IMR-90 (cell line): Measurements from ENCODE around the gene GLIS1. TPM values are rescaled to one million over a fixed set of nuclear protein-coding genes. Genes with fewer than 3 reads are reported as not detected.
A peak's percentile ranks its signal among the peaks of the same experiment; 100 is the strongest.

Experiments
- ATAC-seq: fragments of 200-7000 bp; cut with Tn5 transposase; 2 replicates; pipeline ENCODE4 v1.9.1; 2020; ENCODE audit warnings: low read depth, mild to moderate bottlenecking, moderate library complexity
- BruUV-seq: library from RNA; stranded (reverse); fragments of 400-500 nt; replicated peaks from 2 replicates; lab custom pipeline; 2021; lab: Mats Ljungman, UMichigan
- CTCF ChIA-PET: fragments of 300-600 bp; formaldehyde crosslinking; extraction: SDS; loops from one replicate; lab custom pipeline; 2021; ENCODE audit warnings: antibody characterized with exemption; lab: Yijun Ruan, JAX
- POLR2A ChIA-PET: fragments of 300-600 bp; sonication (Branson Sonifier 250); formaldehyde crosslinking; loops from one replicate; lab custom pipeline; 2022; ENCODE audit warnings: antibody characterized with exemption; ENCODE audit not compliant: unreplicated experiment; lab: Charles Lee
- DNase-seq: peaks from one replicate; pipeline ENCODE4 v3.0.0; 2013
- H2AFZ ChIP-seq: replicated peaks from 2 replicates; pipeline ENCODE3; 2013; ENCODE audit warnings: low read length, mild to moderate bottlenecking; ENCODE audit not compliant: poor library complexity
- H2AK5ac ChIP-seq: 2 replicates; pipeline ENCODE4 v1.6.1; 2013; ENCODE audit warnings: low read depth, low read length, inconsistent platforms
- H2AK9ac ChIP-seq: replicated peaks from 2 replicates; pipeline ENCODE3; 2013; ENCODE audit warnings: mild to moderate bottlenecking, low read depth, low read length, moderate library complexity; ENCODE audit not compliant: poor library complexity
- H2BK120ac ChIP-seq: 2 replicates; pipeline ENCODE4 v1.6.1; 2013; ENCODE audit warnings: low read depth, low read length, inconsistent platforms
- H2BK15ac ChIP-seq: 3 replicates; pipeline ENCODE4 v1.6.1; 2013; ENCODE audit warnings: low read depth, low read length, inconsistent platforms
- H2BK20ac ChIP-seq: 2 replicates; pipeline ENCODE4 v1.6.1; 2013; ENCODE audit warnings: low read depth, mild to moderate bottlenecking, inconsistent platforms, low read length, moderate library complexity
- H2BK5ac ChIP-seq: 2 replicates; pipeline ENCODE4 v1.6.1; 2013; ENCODE audit warnings: mild to moderate bottlenecking, low read depth, low read length, inconsistent platforms; ENCODE audit not compliant: poor library complexity, severe bottlenecking
- H3K14ac ChIP-seq: replicated peaks from 2 replicates; pipeline ENCODE4 v1.6.1; 2013; ENCODE audit warnings: low read depth, low read length, inconsistent platforms
- H3K18ac ChIP-seq: 2 replicates; pipeline ENCODE4 v1.6.1; 2013; ENCODE audit warnings: low read depth, low read length, control low read depth
- H3K23ac ChIP-seq: 2 replicates; pipeline ENCODE4 v1.6.1; 2013; ENCODE audit warnings: low read depth, low read length, inconsistent platforms
- H3K27ac ChIP-seq: 2 replicates; pipeline ENCODE4 v1.5.1; 2013; ENCODE audit warnings: mild to moderate bottlenecking, control low read depth, low read length; ENCODE audit not compliant: insufficient read depth
- H3K27me3 ChIP-seq: 2 replicates; pipeline ENCODE4 v1.6.1; 2013; ENCODE audit warnings: low read length; ENCODE audit not compliant: control insufficient read depth, insufficient read depth
- H3K36me3 ChIP-seq: 2 replicates; pipeline ENCODE4 v1.6.1; 2013; ENCODE audit warnings: low read length, mixed read lengths; ENCODE audit not compliant: control insufficient read depth, insufficient read depth
- H3K4ac ChIP-seq: 2 replicates; pipeline ENCODE4 v1.6.1; 2013; ENCODE audit warnings: low read depth, low read length, inconsistent platforms
- H3K4me1 ChIP-seq: 2 replicates; pipeline ENCODE4 v1.6.1; 2013; ENCODE audit warnings: low read length, mixed read lengths; ENCODE audit not compliant: control insufficient read depth, insufficient read depth
- H3K4me2 ChIP-seq: 2 replicates; pipeline ENCODE4 v1.6.1; 2013; ENCODE audit warnings: low read depth, mild to moderate bottlenecking, control low read depth, low read length, moderate library complexity
- H3K4me3 ChIP-seq: 2 replicates; pipeline ENCODE4 v1.5.1; 2013; ENCODE audit warnings: low read depth, mild to moderate bottlenecking, control low read depth, low read length, moderate library complexity; ENCODE audit not compliant: insufficient read depth
- H3K56ac ChIP-seq: 2 replicates; pipeline ENCODE4 v1.6.1; 2013; ENCODE audit warnings: low read length, inconsistent platforms; ENCODE audit not compliant: insufficient read depth; ENCODE audit errors: extremely low read depth
- H3K79me1 ChIP-seq, 2 experiments: 2 replicates each; pipeline ENCODE4 v1.6.1; 2013; ENCODE audit warnings: low read length in 2 of 2, inconsistent platforms in 1 of 2, low read depth in 1 of 2
- H3K9ac ChIP-seq: 2 replicates; pipeline ENCODE4 v1.6.1; 2013; ENCODE audit warnings: low read depth, low read length, control low read depth
- H3K9me1 ChIP-seq: 2 replicates; pipeline ENCODE4 v1.6.1; 2013; ENCODE audit warnings: low read length, inconsistent platforms; ENCODE audit not compliant: insufficient read depth
- H3K9me3 ChIP-seq: 2 replicates; pipeline ENCODE4 v1.6.1; 2013; ENCODE audit warnings: low read length; ENCODE audit not compliant: control insufficient read depth, insufficient read depth
- H4K20me1 ChIP-seq: 2 replicates; pipeline ENCODE4 v1.6.1; 2013; ENCODE audit warnings: low read length, inconsistent platforms; ENCODE audit not compliant: insufficient read depth
- H4K5ac ChIP-seq: 2 replicates; pipeline ENCODE4 v1.6.1; 2013; ENCODE audit warnings: mild to moderate bottlenecking, low read depth, low read length, control low read depth
- H4K8ac ChIP-seq, 2 experiments: 2 replicates each; pipeline ENCODE4 v1.6.1; 2013; ENCODE audit warnings: low read depth in 2 of 2, low read length in 2 of 2, control low read depth in 1 of 2, inconsistent platforms in 1 of 2
- H4K91ac ChIP-seq: 2 replicates; pipeline ENCODE4 v1.6.1; 2013; ENCODE audit warnings: low read depth, low read length, inconsistent platforms; ENCODE audit not compliant: insufficient read depth
- BHLHE40 ChIP-seq: fragments of 150-350 bp; IDR thresholded peaks from 2 replicates; pipeline ENCODE4 v1.6.1; 2016; ENCODE audit warnings: mild to moderate bottlenecking, low read depth, low read length
- CEBPB ChIP-seq: IDR thresholded peaks from 2 replicates; pipeline ENCODE4 v1.6.1; 2012; ENCODE audit warnings: low read depth, low read length, improper control_type of control experiment
- CHD1 ChIP-seq: IDR thresholded peaks from 2 replicates; pipeline ENCODE4 v1.6.1; 2012; ENCODE audit warnings: low read depth, low read length, improper control_type of control experiment
- CTCF ChIP-seq: conservative IDR thresholded peaks from 2 replicates; pipeline ENCODE4 v1.5.1; 2012; ENCODE audit warnings: mild to moderate bottlenecking, low read depth, low read length, improper control_type of control experiment
- FOS ChIP-seq: fragments of 150-350 bp; IDR thresholded peaks from 2 replicates; pipeline ENCODE4 v1.6.1; 2016; ENCODE audit warnings: low read depth, low read length
- MAFK ChIP-seq: IDR thresholded peaks from 2 replicates; pipeline ENCODE4 v1.6.1; 2012; ENCODE audit warnings: low read depth, low read length, improper control_type of control experiment
- MAZ ChIP-seq: IDR thresholded peaks from 2 replicates; pipeline ENCODE4 v1.6.1; 2012; ENCODE audit warnings: low read depth, mild to moderate bottlenecking, low read length, improper control_type of control experiment, moderate library complexity, borderline replicate concordance
- MXI1 ChIP-seq: IDR thresholded peaks from 2 replicates; pipeline ENCODE4 v1.6.1; 2012; ENCODE audit warnings: low read depth, mild to moderate bottlenecking, low read length, moderate library complexity, borderline replicate concordance
- NFE2L2 ChIP-seq: fragments of 150-350 bp; IDR thresholded peaks from 2 replicates; pipeline ENCODE4 v1.6.1; 2016; ENCODE audit warnings: low read depth, mild to moderate bottlenecking, low read length
- POLR2A ChIP-seq: IDR thresholded peaks from 2 replicates; pipeline ENCODE4 v1.6.1; 2012; ENCODE audit warnings: mild to moderate bottlenecking, low read depth, low read length
- RAD21 ChIP-seq: IDR thresholded peaks from 2 replicates; pipeline ENCODE4 v1.6.1; 2012; ENCODE audit warnings: low read length, improper control_type of control experiment
- RCOR1 ChIP-seq: IDR thresholded peaks from 2 replicates; pipeline ENCODE4 v1.6.1; 2012; ENCODE audit warnings: mild to moderate bottlenecking, low read length, improper control_type of control experiment; ENCODE audit not compliant: insufficient replicate concordance
- RFX5 ChIP-seq: IDR thresholded peaks from 2 replicates; pipeline ENCODE4 v1.8.0; 2012; ENCODE audit warnings: low read depth, mild to moderate bottlenecking, low read length, moderate library complexity
- SMC3 ChIP-seq: fragments of 150-350 bp; IDR thresholded peaks from 2 replicates; pipeline ENCODE4 v1.6.1; 2016; ENCODE audit warnings: low read depth, mild to moderate bottlenecking, antibody characterized with exemption, low read length, moderate library complexity
- WGBS, 2 experiments: methylation state at CpG; one replicate each; pipeline versions ENCODE4 v1.1.5 to v1.1.7; 2013; ENCODE audit warnings: missing lambda C conversion rate in 2 of 2; ENCODE audit not compliant: insufficient read length in 1 of 2; ENCODE audit errors: extremely low coverage in 2 of 2; 5-methylcytosine and 5-hydroxymethylcytosine counted together
- dilution Hi-C: fragments of 300-500 bp; cut with HindIII; formaldehyde crosslinking; loops from one replicate; pipeline ENCODE4 v1.14.3; 2018; ENCODE audit warnings: low sequenced_read_pairs; ENCODE audit not compliant: unreplicated experiment
- in situ Hi-C: fragments of 300-500 bp; cut with MboI; formaldehyde crosslinking; loops from 3 replicates; pipeline ENCODE4 v1.14.3; 2019; ENCODE audit warnings: low sequenced_read_pairs, inconsistent platforms, mixed read lengths
- intact Hi-C: fragments of 100-400 bp; cut with micrococcal nuclease; formaldehyde crosslinking; loops from 2 replicates; pipeline ENCODE4 v1.10.0; 2022
- polyA plus RNA-seq, 3 experiments: library from polyadenylated mRNA; depleted of rRNA; stranded (reverse); fragments of >200 nt; gene quantifications; 2 replicates each; pipeline ENCODE4 v1.2.3, GENCODE V29; 2012; ENCODE audit warnings: low replicate concordance in 1 of 3
- total RNA-seq: library from RNA; depleted of rRNA; stranded (reverse); fragments of >200 nt; gene quantifications from 2 replicates; pipeline ENCODE4 v1.2.3, GENCODE V29; 2012
- TF ChIP-seq, protein P1 (sequence below): fragments of 150-350 bp; IDR thresholded peaks from 2 replicates; pipeline ENCODE4 v1.6.1; 2016; ENCODE audit warnings: low read depth, mild to moderate bottlenecking, low read length, moderate library complexity, borderline replicate concordance
- TF ChIP-seq, protein P2 (sequence below): fragments of 150-350 bp; IDR thresholded peaks from 2 replicates; pipeline ENCODE4 v1.6.1; 2017; ENCODE audit warnings: mild to moderate bottlenecking, antibody characterized with exemption, low read length, low read depth

GLIS1 gene
- total and polyA plus RNA-seq, 2 of the 4 experiments (the other 2 are of a cell fraction): 0.18 to 2.3 TPM

GRCh38 chr1:53697721-53698383 is 41.1 kb downstream of the GLIS1 start:
- BruUV-seq: no TSS peak
- Histone ChIP-seq H3K18ac (no peak overlapping the region), H3K4me1 (peaks cover 2% of the 10 kb centered on the region; the same call in 1 of the 2 replicates), H4K20me1 (peaks cover 19% of the 10 kb centered on the region; the same call in 1 of the 2 replicates), H3K27me3 (no peaks in the 10 kb centered on the region), H4K8ac (no peak overlapping the region), H3K4me2 (no peak overlapping the region), H2BK5ac (no peak overlapping the region), H3K9ac (no peak overlapping the region), H3K4me3 (no peak overlapping the region), H3K27ac (no peak overlapping the region), H3K79me1 (peaks cover 3 to 7% of the 10 kb centered on the region in 2 experiments; a peak in 3 of 4 replicates), H3K4ac (no peak overlapping the region), H3K23ac (no peak overlapping the region), H2AK5ac (no peak overlapping the region), H3K56ac (no peak overlapping the region), H2AFZ (no peak overlapping the region), H2BK120ac (no peak overlapping the region), H2AK9ac (no peak overlapping the region), H3K36me3 (no peaks in the 10 kb centered on the region), H4K5ac (no peak overlapping the region), H2BK15ac (no peak overlapping the region), H3K14ac (no peak overlapping the region), H3K9me3 (no peaks in the 10 kb centered on the region), H4K91ac (no peak overlapping the region), H3K9me1 (no peaks in the 10 kb centered on the region), H2BK20ac (no peak overlapping the region)
- in situ Hi-C loops (no loop called here), intact Hi-C loops (no loop called here), dilution Hi-C loops (no loop called here)
- ChIA-PET POLR2A (no interaction called here), CTCF (no interaction called here)
- WGBS, 2 experiments: 54% methylated on average over 5 of the region's 14 CpGs; no CpG with 5 or more reads in 1 of the 2 experiments
- peak; percentile 60 for DNase-seq
- ATAC-seq: peak; percentile 19; the same call in 1 of the 2 replicates
- TF ChIP-seq CHD1: no peak
- TF ChIP-seq NFE2L2: no peak
- TF ChIP-seq SMC3: no peak
- TF ChIP-seq FOS: no peak
- TF ChIP-seq RCOR1: no peak
- no peak for TF ChIP-seq RAD21
- TF ChIP-seq, protein P1, sequence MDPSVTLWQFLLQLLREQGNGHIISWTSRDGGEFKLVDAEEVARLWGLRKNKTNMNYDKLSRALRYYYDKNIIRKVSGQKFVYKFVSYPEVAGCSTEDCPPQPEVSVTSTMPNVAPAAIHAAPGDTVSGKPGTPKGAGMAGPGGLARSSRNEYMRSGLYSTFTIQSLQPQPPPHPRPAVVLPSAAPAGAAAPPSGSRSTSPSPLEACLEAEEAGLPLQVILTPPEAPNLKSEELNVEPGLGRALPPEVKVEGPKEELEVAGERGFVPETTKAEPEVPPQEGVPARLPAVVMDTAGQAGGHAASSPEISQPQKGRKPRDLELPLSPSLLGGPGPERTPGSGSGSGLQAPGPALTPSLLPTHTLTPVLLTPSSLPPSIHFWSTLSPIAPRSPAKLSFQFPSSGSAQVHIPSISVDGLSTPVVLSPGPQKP: no peak
- no peak for TF ChIP-seq CTCF
- no peak for TF ChIP-seq CEBPB
- no peak for TF ChIP-seq BHLHE40
- TF ChIP-seq POLR2A: no peak
- TF ChIP-seq, protein P2, sequence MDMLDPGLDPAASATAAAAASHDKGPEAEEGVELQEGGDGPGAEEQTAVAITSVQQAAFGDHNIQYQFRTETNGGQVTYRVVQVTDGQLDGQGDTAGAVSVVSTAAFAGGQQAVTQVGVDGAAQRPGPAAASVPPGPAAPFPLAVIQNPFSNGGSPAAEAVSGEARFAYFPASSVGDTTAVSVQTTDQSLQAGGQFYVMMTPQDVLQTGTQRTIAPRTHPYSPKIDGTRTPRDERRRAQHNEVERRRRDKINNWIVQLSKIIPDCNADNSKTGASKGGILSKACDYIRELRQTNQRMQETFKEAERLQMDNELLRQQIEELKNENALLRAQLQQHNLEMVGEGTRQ: no peak
- TF ChIP-seq MXI1: no peak
- no peak for TF ChIP-seq RFX5
- TF ChIP-seq MAFK: no peak
- TF ChIP-seq MAZ: no peak
